HG03457 (cell line): ENCODE data around the gene PCNX2.

ENCODE experiments used
- ATAC-seq: cut with Tn5 transposase; IDR thresholded peaks from one replicate; pipeline ENCODE4 v1.9.1; 2021; ENCODE audit warnings: moderate number of reproducible peaks; ENCODE audit not compliant: unreplicated experiment

The PCNX2 gene

GRCh38 chr1:233320023-233320422, 24.5 kb upstream of the PCNX2 start:
- no peak for ATAC-seq

DNA sequence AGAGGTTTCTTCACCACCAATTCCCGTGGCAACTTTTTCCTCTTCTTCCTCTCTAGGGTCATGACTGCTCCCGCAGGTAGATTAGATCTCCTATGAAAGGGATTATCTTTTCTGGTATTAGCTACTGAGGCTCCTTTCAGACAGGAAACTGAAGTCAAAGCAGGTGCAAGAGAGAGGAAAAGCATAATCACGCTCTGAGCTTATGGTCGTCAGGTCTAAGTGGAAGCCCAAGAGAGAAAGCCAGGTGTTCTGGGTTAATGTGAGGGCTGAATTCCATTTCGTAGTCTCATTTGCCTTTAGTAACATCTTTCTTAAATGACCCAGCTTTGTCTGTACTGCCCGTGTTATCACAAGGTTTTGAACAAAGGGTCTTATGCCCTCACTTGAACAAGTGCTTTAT, 23.7 kb upstream of the PCNX2 start:
- no peak for ATAC-seq

- no peak for ATAC-seq
Measured at GRCh38 chr1:233316473-233316872, 20.9 kb upstream of the PCNX2 start.

GRCh38 chr1:233315718-233316301, 20.3 kb upstream of the PCNX2 start:
- ATAC-seq, result no peak

GRCh38 chr1:233313434-233314155, 18.1 kb upstream of the PCNX2 start:
- no peak for ATAC-seq

- ATAC-seq, result no peak
Measured at GRCh38 chr1:233304489-233305102, 9.1 kb upstream of the PCNX2 start.

GRCh38 chr1:233300326-233300725, 4.8 kb upstream of the PCNX2 start:
- ATAC-seq, result no peak

DNA sequence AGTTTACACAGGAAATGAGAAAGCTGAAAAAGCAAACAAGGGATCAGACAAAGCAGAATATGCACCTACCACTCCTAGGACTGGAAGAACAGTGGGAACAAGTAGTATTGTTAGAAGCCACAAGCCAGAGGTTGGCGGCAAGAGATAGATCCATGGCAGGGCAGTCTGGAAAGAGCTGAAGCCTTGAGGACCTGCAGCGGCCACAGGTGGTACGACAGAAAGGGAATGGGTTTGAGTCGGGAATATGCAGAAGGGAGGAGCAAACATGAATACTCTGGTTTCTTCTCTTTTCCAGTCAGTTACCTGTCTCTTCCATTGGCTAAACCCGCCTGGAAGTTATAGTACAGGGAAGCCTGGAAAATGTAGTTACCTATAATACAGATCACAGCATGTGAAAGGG, 3.9 kb upstream of the PCNX2 start:
- no peak for ATAC-seq

- ATAC-seq, result no peak
Measured at GRCh38 chr1:233295975-233296322, 424 bp upstream of the PCNX2 start.

- ATAC-seq, result peak; percentile 23
Measured at GRCh38 chr1:233294913-233295236, 650 bp downstream of the PCNX2 start.

- no peak for ATAC-seq
Measured at GRCh38 chr1:233293556-233294446, 1.7 kb downstream of the PCNX2 start.

- ATAC-seq, result no peak
Measured at GRCh38 chr1:233290396-233291034, 5.0 kb downstream of the PCNX2 start.

DNA sequence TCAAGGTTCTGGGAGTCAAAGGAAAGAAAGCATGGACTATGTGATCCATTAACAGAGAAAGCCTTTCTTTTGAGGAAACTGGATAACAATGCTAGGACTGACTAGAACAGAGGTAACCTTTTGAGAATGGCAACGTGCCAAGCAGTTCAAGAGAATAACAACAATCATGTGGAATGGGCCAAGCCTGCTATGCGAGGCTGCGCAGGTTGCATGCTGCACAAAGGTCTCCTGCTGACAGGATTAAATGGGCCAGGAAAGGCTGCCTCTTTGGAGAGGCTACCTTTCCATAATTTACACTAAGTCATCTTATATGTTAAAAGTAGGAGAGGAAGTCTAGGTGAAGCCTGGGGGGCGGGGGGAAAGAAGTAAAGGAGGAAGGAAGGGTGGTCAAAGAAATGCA, 5.8 kb downstream of the PCNX2 start:
- no peak for ATAC-seq

DNA sequence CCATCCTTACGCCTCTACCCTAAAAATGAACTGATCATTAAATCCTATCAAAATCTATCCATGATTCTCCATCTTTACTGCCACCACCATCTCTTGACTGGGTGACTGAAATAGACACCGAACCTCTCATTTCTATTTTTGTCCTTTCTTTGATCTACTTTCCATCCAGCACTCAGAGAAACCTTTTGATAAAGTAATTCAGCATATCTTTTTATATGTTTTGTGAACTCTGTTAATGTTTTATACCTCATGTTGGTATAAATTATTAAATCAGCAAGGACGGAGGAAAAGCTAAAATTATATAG, 13.0 kb downstream of the PCNX2 start:
- ATAC-seq, result no peak

DNA sequence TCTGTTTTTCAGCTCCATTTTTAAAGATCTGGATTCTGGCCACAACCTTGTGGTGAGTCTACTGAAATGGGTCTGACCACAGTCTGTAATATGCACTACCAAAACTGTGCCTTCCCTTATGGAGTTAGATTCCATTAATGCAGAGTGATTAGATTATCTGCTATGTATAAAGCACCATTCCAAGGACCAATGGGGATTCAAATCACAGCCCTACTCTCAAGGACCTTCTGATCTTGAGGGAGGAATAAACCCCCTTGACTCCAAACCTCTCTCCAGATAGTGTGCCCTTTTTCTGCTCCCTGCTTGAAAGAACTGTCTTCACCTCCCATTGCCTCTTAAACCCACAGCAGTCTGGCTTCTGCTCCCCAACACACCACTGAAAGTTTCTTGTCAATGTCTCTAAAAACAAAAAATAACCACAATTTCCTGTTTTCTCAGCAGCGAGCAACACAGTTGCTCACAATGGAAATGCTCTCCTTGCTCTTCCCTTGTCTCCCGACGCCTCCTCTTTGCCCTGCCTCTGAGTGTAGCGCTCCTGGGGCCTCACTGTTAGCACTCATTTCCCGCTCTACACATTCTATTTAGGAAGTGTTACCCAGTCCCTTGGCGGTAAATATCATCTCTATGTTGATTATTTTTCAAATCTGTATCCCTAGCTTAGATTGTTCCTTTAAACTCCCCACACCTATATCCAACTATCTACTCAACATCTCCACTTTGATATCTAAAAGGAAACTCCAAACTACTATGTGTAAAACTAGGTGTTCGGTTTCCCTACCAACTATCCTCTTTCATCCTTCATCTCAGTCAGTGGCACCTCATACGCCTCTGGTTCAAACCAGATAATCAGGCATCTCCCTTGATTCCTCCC, 13.6 kb downstream of the PCNX2 start:
- peak; percentile 89 for ATAC-seq

- no peak for ATAC-seq
Measured at GRCh38 chr1:233279971-233280370, 15.6 kb downstream of the PCNX2 start.

DNA sequence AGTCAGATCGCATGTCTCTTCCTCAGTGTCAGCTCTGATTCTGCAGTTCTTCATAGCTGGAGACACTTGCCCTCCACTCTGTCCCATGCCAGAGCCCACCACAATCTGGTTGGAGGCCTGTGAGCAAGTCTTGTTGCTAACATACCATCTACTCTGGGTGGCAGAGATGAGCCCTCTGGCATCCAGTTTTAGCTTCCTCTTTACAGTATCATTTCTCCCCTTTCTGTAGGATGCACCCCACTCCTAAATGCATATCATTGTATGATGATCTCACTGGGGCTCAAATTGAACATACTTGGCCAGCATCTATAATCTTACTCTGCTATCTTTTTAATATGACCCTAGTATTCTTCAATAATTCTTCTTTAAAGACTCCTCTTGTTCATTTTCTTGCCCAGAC, 16.9 kb downstream of the PCNX2 start:
- ATAC-seq, result no peak

DNA sequence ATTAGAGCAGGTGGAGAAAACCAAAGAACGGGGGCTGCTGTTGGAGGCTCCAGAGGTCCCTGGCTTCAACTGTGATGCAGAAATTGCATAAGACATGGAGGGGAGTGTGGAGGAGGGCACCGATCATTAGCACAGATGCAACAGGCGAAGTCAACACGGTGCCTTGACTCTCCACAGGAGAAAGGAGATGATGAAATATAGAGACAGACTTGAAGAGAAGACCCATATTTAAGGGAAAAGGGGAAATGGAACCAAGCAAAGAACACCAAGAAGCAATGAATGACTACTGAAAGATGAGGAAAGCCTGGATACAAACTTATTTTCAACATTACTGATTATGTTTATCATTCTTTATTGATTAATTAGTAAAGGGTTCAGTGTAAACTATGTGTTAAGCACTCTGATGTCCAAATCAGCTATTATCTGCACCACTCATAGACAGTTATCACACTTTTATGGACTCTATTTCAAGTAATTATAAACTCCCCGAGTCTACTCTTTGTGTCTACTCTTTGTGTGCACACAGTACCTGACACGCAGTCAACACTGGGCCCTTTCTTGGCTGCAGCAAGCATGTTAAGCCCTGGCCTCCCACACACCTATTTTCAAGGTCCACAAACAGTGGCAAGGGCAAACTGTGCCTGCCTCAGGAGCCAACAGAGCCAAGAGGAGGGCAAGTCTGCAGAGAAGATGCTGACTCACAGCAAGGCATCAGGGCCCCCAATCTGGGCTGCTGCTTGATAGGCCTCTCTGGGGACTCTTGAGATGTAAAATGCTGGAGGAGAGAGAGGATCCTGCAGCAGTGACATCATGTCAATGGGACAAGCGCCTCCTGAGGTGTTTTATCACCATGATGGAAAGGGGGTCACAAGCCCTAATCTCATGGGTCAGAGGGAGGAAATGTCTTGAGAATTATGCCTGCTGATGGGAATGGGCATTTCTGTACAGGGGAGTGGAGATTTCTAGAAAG, 17.6 kb downstream of the PCNX2 start:
- no peak for ATAC-seq

DNA sequence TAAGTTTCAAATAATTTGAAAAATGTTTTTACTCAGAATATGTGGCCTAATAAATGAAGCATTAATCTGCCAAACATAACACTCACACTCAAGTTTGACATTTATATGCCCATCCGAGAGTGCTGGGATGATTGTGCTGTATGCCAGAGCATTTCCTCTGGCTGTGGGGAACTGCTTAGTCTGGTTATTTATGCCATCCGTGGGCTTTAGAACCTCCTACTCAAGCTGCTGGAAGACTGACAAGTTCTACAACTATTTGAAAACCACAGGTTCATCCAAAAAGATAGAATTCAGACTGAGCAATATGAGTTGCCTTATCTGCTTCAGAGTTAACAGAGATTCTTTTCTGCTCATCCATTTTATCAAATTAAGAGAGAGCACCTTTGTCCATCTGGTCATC, 25.9 kb downstream of the PCNX2 start:
- no peak for ATAC-seq
